WTC11 (cell line): ENCODE measurements around the gene HLA-DPA1. TPM values are rescaled to one million over a fixed set of nuclear protein-coding genes. Genes with fewer than 3 reads are reported as not detected.
"Not testable (repeated sequence)": the region's sequence is repeated elsewhere in the genome, so short reads cannot be mapped to it uniquely, and the experiment has no call there.

Experiments used
- ATAC-seq: fragments of 200-7000 bp; cut with Tn5 transposase; 2 replicates; pipeline ENCODE4 v1.10.0; 2021; ENCODE audit warnings: mild to moderate bottlenecking, moderate library complexity
- CTCF ChIA-PET: fragments of 300-600 bp; sonication (Branson Sonifier 250); formaldehyde crosslinking; loops from one replicate; lab custom pipeline; 2021; ENCODE audit warnings: antibody characterized with exemption; lab: Charles Lee
- POLR2A ChIA-PET: fragments of 350-600 bp; sonication (Branson Sonifier 250); formaldehyde crosslinking; loops from one replicate; lab custom pipeline; 2021; ENCODE audit warnings: antibody characterized with exemption; lab: Charles Lee
- DNase-seq: peaks from one replicate; pipeline ENCODE4 v3.0.0; 2021; ENCODE audit warnings: low spot score
- H3K27ac Mint-ChIP-seq: 2 replicates; pipeline ENCODE4 v1.8.0; 2021; ENCODE audit warnings: mixed read lengths
- H3K27me3 Mint-ChIP-seq: 2 replicates; pipeline ENCODE4 v1.8.0; 2021; ENCODE audit warnings: low read depth, mild to moderate bottlenecking, moderate library complexity, mixed read lengths
- H3K36me3 Mint-ChIP-seq: 2 replicates; pipeline ENCODE4 v1.8.0; 2021; ENCODE audit warnings: mixed read lengths
- H3K4me1 Mint-ChIP-seq: 2 replicates; pipeline ENCODE4 v1.8.0; 2022; ENCODE audit warnings: mixed read lengths
- H3K4me3 Mint-ChIP-seq: 2 replicates; pipeline ENCODE4 v1.8.0; 2021; ENCODE audit warnings: mild to moderate bottlenecking, moderate library complexity, mixed read lengths
- H3K9me3 Mint-ChIP-seq: 2 replicates; pipeline ENCODE4 v1.8.0; 2021; ENCODE audit warnings: mixed read lengths
- ATF1 ChIP-seq: sonication (generic); formaldehyde crosslinking; IDR thresholded peaks from 2 replicates; pipeline ENCODE4 v1.8.1; 2023; ENCODE audit warnings: mild to moderate bottlenecking, moderate library complexity, missing genetic modification reagents
- ETV6 ChIP-seq: sonication (generic); formaldehyde crosslinking; IDR thresholded peaks from 2 replicates; pipeline ENCODE4 v1.8.1; 2022; ENCODE audit warnings: mild to moderate bottlenecking, missing genetic modification reagents
- FOXJ3 ChIP-seq: sonication (generic); formaldehyde crosslinking; IDR thresholded peaks from 2 replicates; pipeline ENCODE4 v1.9.0; 2021; ENCODE audit warnings: missing genetic modification reagents, mild to moderate bottlenecking, borderline replicate concordance
- IRF2 ChIP-seq: sonication (generic); formaldehyde crosslinking; IDR thresholded peaks from 2 replicates; pipeline ENCODE4 v1.8.0; 2022; ENCODE audit warnings: low read depth, missing genetic modification reagents, borderline replicate concordance
- MXD4 ChIP-seq: fragments of 250-450 bp; sonication (Bioruptor Pico); IDR thresholded peaks from 2 replicates; pipeline ENCODE4 v1.8.0; 2021; ENCODE audit warnings: mild to moderate bottlenecking, moderate library complexity, borderline replicate concordance
- NFYB ChIP-seq: sonication (generic); formaldehyde crosslinking; conservative IDR thresholded peaks from 2 replicates; pipeline ENCODE4 v1.8.0; 2022; ENCODE audit warnings: low read depth, missing genetic modification reagents
- NR1H2 ChIP-seq: sonication (generic); formaldehyde crosslinking; IDR thresholded peaks from 2 replicates; pipeline ENCODE4 v1.9.0; 2021; ENCODE audit warnings: mild to moderate bottlenecking, moderate library complexity, missing genetic modification reagents
- OVOL2 ChIP-seq: fragments of 250-450 bp; sonication (Bioruptor Pico); IDR thresholded peaks from 2 replicates; pipeline ENCODE4 v1.9.0; 2021; ENCODE audit warnings: mild to moderate bottlenecking, borderline replicate concordance
- PRRX2 ChIP-seq: fragments of 250-450 bp; sonication (Bioruptor Pico); IDR thresholded peaks from 2 replicates; pipeline ENCODE4 v1.8.0; 2021; ENCODE audit warnings: mild to moderate bottlenecking
- ZNF317 ChIP-seq: sonication (generic); formaldehyde crosslinking; IDR thresholded peaks from 2 replicates; pipeline ENCODE4 v1.8.1; 2023; ENCODE audit warnings: low read depth, mild to moderate bottlenecking, moderate library complexity, missing genetic modification reagents, borderline replicate concordance
- ZNF671 ChIP-seq: fragments of 250-450 bp; sonication (Bioruptor Pico); IDR thresholded peaks from 2 replicates; pipeline ENCODE4 v1.8.0; 2021; ENCODE audit warnings: mild to moderate bottlenecking
- total RNA-seq: library from RNA; stranded (reverse); gene quantifications from 3 replicates; pipeline ENCODE4 v1.2.3, GENCODE V29; 2021
- TF ChIP-seq, protein P1 (sequence below): sonication (generic); formaldehyde crosslinking; conservative IDR thresholded peaks from 2 replicates; pipeline ENCODE4 v1.8.1; 2022; ENCODE audit warnings: mild to moderate bottlenecking, missing genetic modification reagents
- TF ChIP-seq, protein P2 (sequence below): sonication (generic); formaldehyde crosslinking; IDR thresholded peaks from 2 replicates; pipeline ENCODE4 v1.8.1; 2022; ENCODE audit warnings: low read depth, mild to moderate bottlenecking, moderate library complexity, missing genetic modification reagents, borderline replicate concordance
- TF ChIP-seq, protein P3 (sequence below): fragments of 250-450 bp; sonication (Bioruptor Pico); IDR thresholded peaks from 2 replicates; pipeline ENCODE4 v1.9.0; 2021; ENCODE audit warnings: mild to moderate bottlenecking
- TF ChIP-seq, protein P4 (sequence below): sonication (generic); formaldehyde crosslinking; IDR thresholded peaks from 2 replicates; pipeline ENCODE4 v1.8.1; 2022; ENCODE audit warnings: missing genetic modification reagents, borderline replicate concordance
- TF ChIP-seq, protein P5 (sequence below): sonication (generic); formaldehyde crosslinking; IDR thresholded peaks from 2 replicates; pipeline ENCODE4 v1.8.0; 2022; ENCODE audit warnings: mild to moderate bottlenecking, missing genetic modification reagents
- TF ChIP-seq, protein P6 (sequence below): fragments of 200-600 bp; IDR thresholded peaks from 2 replicates; pipeline ENCODE4 v1.8.0; 2022; ENCODE audit warnings: antibody characterized with exemption
- TF ChIP-seq, protein P7 (sequence below): sonication (generic); formaldehyde crosslinking; IDR thresholded peaks from 2 replicates; pipeline ENCODE4 v1.8.0; 2023; ENCODE audit warnings: missing genetic modification reagents
- TF ChIP-seq, protein P8 (sequence below): fragments of 250-450 bp; sonication (Bioruptor Pico); IDR thresholded peaks from 2 replicates; pipeline ENCODE4 v1.9.0; 2021; ENCODE audit warnings: moderate library complexity, mild to moderate bottlenecking, inconsistent platforms, borderline replicate concordance

HLA-DPA1 gene
- total RNA-seq, 1 experiment from 2014 or later: 4.9 TPM

DNA sequence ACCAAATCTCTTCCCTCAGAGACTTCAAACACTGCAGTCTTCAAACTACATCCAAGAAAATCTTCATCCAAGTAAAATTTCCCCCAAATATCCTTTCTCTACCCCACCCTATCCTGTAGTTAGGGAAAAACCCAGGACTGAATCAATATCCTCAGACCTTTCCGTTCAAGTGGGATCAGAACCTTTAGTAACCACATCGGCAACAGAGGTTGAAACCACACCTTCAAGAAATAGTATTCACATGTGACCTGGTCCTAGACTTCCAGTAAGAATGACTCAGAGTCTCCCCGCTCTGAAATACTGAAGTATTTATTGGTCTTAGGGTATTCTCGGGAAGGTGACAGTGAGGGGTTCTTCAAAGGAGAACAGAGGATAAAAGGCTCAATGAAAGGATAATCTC is 8.7 kb downstream of the HLA-DPA1 start:
- DNase-seq (no peak), ATAC-seq (no peak)
- H3K27me3 Mint-ChIP-seq: peaks cover 2% of the 10 kb centered on the region; the same call in 1 of the 2 replicates
- TF ChIP-seq ZNF671 (no peak), IRF2 (no peak), FOXJ3 (no peak), PRRX2 (no peak), OVOL2 (CRISPR knock-in tag) (no peak), ZNF317 (no peak), ETV6 (no peak), MXD4 (CRISPR knock-in tag) (no peak), ATF1 (CRISPR knock-in tag) (no peak), NFYB (CRISPR knock-in tag) (no peak), NR1H2 (CRISPR knock-in tag) (no peak)
- TF ChIP-seq, protein P1, sequence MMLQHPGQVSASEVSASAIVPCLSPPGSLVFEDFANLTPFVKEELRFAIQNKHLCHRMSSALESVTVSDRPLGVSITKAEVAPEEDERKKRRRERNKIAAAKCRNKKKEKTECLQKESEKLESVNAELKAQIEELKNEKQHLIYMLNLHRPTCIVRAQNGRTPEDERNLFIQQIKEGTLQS: no peak
- TF ChIP-seq, protein P2, sequence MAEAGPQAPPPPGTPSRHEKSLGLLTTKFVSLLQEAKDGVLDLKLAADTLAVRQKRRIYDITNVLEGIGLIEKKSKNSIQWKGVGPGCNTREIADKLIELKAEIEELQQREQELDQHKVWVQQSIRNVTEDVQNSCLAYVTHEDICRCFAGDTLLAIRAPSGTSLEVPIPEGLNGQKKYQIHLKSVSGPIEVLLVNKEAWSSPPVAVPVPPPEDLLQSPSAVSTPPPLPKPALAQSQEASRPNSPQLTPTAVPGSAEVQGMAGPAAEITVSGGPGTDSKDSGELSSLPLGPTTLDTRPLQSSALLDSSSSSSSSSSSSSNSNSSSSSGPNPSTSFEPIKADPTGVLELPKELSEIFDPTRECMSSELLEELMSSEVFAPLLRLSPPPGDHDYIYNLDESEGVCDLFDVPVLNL (CRISPR knock-in tag): no peak
- TF ChIP-seq, protein P3, sequence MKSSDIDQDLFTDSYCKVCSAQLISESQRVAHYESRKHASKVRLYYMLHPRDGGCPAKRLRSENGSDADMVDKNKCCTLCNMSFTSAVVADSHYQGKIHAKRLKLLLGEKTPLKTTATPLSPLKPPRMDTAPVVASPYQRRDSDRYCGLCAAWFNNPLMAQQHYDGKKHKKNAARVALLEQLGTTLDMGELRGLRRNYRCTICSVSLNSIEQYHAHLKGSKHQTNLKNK (CRISPR knock-in tag): no peak
- TF ChIP-seq, protein P4, sequence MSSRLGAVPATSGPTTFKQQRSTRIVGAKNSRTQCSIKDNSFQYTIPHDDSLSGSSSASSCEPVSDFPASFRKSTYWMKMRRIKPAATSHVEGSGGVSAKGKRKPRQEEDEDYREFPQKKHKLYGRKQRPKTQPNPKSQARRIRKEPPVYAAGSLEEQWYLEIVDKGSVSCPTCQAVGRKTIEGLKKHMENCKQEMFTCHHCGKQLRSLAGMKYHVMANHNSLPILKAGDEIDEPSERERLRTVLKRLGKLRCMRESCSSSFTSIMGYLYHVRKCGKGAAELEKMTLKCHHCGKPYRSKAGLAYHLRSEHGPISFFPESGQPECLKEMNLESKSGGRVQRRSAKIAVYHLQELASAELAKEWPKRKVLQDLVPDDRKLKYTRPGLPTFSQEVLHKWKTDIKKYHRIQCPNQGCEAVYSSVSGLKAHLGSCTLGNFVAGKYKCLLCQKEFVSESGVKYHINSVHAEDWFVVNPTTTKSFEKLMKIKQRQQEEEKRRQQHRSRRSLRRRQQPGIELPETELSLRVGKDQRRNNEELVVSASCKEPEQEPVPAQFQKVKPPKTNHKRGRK: no peak
- TF ChIP-seq, protein P5, sequence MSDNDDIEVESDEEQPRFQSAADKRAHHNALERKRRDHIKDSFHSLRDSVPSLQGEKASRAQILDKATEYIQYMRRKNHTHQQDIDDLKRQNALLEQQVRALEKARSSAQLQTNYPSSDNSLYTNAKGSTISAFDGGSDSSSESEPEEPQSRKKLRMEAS (CRISPR knock-in tag): no peak
- TF ChIP-seq, protein P6, sequence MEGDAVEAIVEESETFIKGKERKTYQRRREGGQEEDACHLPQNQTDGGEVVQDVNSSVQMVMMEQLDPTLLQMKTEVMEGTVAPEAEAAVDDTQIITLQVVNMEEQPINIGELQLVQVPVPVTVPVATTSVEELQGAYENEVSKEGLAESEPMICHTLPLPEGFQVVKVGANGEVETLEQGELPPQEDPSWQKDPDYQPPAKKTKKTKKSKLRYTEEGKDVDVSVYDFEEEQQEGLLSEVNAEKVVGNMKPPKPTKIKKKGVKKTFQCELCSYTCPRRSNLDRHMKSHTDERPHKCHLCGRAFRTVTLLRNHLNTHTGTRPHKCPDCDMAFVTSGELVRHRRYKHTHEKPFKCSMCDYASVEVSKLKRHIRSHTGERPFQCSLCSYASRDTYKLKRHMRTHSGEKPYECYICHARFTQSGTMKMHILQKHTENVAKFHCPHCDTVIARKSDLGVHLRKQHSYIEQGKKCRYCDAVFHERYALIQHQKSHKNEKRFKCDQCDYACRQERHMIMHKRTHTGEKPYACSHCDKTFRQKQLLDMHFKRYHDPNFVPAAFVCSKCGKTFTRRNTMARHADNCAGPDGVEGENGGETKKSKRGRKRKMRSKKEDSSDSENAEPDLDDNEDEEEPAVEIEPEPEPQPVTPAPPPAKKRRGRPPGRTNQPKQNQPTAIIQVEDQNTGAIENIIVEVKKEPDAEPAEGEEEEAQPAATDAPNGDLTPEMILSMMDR: no peak
- TF ChIP-seq, protein P7, sequence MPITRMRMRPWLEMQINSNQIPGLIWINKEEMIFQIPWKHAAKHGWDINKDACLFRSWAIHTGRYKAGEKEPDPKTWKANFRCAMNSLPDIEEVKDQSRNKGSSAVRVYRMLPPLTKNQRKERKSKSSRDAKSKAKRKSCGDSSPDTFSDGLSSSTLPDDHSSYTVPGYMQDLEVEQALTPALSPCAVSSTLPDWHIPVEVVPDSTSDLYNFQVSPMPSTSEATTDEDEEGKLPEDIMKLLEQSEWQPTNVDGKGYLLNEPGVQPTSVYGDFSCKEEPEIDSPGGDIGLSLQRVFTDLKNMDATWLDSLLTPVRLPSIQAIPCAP: no peak
- TF ChIP-seq, protein P8, sequence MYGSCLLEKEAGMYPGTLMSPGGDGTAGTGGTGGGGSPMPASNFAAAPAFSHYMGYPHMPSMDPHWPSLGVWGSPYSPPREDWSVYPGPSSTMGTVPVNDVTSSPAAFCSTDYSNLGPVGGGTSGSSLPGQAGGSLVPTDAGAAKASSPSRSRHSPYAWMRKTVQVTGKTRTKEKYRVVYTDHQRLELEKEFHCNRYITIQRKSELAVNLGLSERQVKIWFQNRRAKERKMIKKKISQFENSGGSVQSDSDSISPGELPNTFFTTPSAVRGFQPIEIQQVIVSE (CRISPR knock-in tag): no peak
- H3K36me3 Mint-ChIP-seq: peaks cover 11% of the 10 kb centered on the region
- no peak overlapping the region for H3K27ac Mint-ChIP-seq
- POLR2A ChIA-PET: interaction anchor here (0.5 kb wide), 1 partner anchor 73 kb away, joined by 3 read pairs; no protein-coding TSS in a partner anchor
- H3K9me3 Mint-ChIP-seq: peaks cover 21% of the 10 kb centered on the region
- CTCF ChIA-PET: interaction anchor here (1.1 kb wide), 1 partner anchor 15 kb away, joined by 3 read pairs; no protein-coding TSS in a partner anchor
- H3K4me1 Mint-ChIP-seq: no peaks in the 10 kb centered on the region
- H3K4me3 Mint-ChIP-seq: no peak overlapping the region

DNA sequence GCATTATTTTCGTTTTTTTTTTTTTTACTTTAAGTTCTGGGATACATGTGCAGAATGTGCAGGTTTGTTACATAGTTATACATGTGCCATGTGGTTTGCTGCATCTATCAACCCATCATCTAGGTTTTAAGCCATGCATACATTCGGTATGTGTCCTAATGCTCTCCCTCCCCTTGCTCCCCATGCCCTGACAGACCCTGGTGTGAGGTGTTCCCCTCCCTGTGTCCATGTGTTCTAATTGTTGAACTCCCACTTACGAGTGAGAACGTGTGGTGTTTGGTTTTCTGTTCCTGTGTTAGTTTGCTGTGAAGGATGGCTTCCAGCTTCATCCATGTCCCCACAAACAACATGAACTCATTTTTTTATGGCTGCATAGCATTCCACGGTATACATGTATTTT is 10.0 kb downstream of the HLA-DPA1 start:
- ATAC-seq, H3K4me3 Mint-ChIP-seq, H3K27ac Mint-ChIP-seq, CTCF ChIA-PET, H3K4me1 Mint-ChIP-seq, DNase-seq, H3K27me3 Mint-ChIP-seq, POLR2A ChIA-PET: not testable (repeated sequence)
- Mint-ChIP-seq H3K9me3 (peaks cover 21% of the 10 kb centered on the region), H3K36me3 (peaks cover 11% of the 10 kb centered on the region)
